NCI-H446 treated with DMSO at 0.1 percent for 48 hours (cell line): ENCODE data around the gene ADGRL4.
"Not testable (repeated sequence)": the region's sequence is repeated elsewhere in the genome, so short reads cannot be mapped to it uniquely, and the experiment has no call there.

Source experiments
- DNase-seq: peaks from one replicate; lab custom pipeline; 2025; lab: John Stamatoyannopoulos, UW

The ADGRL4 gene

DNA sequence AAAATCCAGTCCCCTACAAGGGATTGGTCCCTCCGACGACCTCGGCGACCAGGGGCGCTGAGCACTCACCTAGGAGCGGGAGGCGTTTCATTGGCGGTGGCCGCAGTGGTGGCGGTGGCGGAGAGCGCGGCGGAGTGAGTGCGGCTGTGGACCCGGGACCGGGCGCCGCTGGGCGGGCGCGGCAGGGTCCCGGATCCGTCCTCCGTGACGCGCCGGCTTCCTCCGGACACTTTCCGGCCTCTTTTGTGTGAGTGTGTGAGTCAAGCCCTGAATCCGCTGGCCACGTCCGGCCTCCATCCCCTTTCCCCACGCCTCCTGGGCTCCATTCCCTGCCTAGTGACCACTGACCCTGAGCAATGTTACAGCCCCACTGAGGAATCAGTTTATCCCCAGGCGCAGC lies at the start of gene ADGRL4:
Gene ADGRL4 (minus strand): TSS at position 167 of the 400 bp plus-strand sequence. CDS start 76 bp downstream, at position 91.
- DNase-seq: no peak

DNA sequence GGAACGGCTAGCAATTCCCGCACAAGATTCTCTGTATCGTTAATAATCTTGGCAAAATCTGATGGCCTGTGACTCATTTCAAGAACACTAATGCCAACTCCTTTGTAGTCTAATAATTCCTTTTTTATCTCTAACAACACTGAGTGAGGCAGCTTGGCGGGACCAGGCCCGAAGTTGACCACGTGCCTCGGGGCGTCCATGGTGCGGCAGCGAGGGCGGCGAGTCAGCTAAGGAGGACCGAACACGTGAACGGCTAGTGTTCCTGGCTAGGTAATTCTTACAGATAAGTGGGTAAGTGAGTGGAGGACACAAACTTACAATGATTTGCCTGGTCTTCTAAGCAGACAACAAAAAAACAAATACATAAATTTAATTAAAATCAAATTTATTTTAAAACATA lies 49.3 kb upstream of the ADGRL4 start:
- DNase-seq: no peak

DNA sequence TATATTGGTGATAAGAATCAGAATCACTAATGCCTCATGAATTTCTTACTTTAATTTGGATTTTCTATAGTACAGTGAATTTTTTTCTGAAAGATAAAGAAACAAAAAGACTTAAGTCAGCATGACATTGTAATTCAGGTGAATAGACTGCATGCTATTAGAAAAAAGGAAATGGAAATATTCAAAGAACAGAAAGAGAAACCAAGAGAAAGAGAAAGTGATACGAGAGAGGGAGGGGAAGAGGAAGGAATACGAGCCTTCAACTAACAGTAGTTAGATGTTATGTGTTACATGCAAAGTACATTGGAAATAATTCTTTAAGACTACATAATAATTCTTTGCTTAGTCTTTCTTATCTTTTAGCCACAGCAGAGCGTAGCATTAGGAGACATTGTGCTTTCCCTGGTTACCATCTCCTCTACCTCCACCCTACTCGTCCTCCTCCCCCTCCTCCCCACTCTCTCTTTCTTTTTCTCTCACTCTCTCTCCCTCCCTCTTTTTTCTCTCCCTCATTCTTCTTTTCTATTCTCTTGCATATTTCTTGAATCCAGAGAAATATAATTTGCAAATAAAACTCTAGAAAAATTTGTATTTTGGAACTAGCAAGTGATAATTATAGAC lies 46.4 kb upstream of the ADGRL4 start:
- no peak for DNase-seq

DNA sequence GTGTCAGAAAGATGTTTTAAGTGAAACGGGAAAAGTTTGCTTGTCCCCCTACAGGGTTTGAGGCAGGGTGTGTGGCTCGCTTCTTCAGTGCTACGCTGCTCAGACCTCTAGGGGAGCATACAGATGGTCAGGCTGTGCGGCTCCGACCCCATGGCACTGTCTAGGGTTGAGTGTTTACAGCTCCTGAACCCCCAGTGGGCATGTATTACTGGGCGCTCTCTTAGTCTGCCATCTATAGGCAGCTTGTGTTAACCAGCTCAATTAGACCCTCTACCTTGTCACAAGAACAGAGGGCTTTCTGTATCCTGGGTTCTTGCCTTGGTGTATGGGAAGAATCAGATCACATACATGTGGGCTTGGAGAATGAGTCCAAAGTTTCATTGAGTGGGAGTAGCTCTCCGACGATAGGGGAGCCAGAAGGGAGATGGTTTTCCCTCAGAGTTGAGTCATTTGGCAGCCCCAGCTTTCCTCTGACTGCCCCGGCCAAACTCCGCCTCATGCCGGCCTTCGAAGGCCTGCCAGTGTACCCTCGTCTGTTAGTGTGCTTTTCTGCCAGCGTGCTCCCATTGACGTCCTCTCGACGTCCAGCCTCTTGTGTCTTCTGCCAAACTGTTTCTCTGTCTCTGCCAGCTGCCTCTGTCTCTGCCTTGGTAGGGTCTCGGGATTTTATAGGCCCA lies 38.6 kb upstream of the ADGRL4 start:
- peak; percentile 94 for DNase-seq

DNA sequence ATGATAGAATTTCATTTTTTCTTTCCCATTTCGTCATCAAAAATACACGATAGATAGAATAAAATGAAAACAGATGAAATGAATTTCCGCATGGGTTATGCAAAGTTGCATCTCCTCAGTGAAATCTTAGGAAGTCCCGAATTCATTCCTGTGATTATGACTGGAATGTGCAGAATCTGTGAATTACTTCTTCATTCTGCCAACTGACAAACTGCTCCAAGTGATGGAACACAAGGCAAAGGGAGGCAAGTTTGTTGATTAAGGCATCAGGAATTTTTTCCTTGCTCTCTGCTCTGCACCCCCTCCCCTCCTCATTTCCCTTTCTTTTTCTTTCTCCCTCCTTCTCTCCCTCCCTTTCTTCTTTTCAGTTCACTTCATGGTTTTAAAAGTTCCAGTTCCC lies 37.0 kb upstream of the ADGRL4 start:
- no peak for DNase-seq

DNA sequence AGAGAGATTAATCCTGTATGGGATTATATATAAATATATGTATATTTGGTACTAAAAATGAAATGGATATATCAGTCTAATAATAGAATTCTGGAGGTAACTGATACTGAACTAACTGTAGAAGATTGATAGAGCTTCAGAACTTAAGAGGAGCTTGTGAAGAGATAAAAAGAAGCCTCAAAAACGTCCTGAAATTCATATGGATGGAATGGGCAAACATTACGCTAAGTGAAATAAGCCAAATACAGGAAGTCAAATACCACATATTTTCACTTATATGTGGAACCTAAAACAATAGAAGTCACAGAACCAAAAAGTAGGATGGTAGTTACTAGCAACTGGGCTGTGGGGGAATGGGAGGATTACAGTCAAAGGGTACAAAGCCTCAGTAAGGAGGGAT lies 36.0 kb upstream of the ADGRL4 start:
- DNase-seq: no peak

DNA sequence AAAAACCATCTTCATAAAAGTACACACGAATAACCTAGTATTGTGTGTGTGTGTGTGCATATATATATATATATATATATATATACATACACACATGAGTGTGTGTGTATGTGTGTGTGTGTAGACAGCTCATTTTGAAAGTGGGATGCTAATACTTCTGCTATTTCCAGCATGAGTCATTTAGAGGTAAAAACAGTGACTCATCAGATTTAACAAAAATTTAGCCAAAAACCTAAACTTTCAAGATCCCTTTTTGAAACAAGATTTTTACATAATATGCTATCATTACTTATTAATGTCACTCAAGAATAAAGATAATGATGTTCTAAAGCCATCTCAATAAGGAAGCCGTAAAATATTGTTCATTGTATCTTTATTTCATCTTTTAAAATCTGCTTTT lies 35.6 kb upstream of the ADGRL4 start:
- no peak for DNase-seq

DNA sequence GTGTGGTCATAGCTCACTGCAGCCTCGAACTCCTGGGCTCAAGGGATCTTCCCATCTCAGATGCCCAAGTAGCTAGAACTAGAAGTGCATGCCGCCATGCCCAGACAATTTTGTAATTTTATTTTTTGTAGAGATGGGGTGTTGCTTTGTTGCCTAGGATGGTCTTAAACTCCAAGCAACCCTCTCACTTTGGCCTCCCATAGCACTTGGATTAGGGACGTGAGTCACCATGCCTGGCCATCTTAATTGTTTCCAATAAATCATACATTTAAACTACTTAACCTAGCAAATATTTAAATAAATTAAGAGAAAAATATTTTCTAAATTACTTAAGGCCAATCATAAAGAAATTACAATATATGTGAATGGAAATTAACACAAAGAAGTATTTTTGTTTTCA lies 35.1 kb upstream of the ADGRL4 start:
- DNase-seq: no peak

DNA sequence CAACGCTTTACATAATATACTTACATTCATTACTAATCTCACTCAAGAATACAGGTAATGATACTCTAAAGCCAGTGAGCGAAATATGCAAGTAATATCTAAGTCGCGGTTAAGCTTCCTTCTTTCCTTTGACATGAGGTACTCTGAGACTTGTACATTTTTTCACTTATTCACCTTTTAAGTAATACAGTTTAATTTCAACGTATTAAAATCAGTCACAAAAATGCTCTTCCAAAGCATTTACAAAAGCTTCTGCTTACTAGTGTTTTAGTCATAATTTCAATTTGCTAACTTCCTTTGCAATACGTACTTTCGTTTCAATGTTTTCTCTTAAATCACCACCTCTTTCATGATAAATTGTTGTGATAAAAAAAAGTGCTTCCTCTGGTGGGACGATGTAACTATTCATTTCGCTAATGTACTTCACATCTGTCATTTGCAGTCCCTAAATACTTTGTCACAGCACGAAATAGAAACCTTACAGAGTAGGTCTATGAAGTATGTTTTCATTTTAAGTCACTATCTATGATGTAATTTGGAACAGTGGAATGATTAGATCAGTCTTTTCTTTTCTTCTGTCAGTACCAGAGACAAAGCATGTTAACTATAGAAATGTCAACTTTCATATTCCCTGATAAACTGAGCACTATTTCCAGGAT lies 34.0 kb upstream of the ADGRL4 start:
- no peak for DNase-seq

DNA sequence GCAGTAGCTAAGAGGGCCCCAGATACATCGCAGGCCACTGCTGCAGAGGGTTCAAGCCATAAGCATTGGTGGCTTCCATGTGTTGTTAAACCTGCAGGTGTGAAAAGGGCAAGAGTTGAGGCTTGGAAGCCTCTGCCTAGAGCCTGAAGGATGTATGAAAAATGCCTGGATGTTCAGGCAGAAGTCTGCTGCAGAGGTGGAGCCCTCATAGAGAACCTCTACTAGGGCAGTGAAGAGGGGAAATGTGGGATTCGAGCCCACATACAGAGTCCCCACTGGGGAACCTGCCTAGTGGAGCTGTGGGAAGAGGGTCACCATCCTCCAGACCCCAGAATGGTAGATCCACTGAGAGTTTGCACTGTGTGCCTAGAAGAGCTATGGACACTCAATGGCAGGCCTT lies 30.6 kb upstream of the ADGRL4 start:
- DNase-seq: no peak

DNA sequence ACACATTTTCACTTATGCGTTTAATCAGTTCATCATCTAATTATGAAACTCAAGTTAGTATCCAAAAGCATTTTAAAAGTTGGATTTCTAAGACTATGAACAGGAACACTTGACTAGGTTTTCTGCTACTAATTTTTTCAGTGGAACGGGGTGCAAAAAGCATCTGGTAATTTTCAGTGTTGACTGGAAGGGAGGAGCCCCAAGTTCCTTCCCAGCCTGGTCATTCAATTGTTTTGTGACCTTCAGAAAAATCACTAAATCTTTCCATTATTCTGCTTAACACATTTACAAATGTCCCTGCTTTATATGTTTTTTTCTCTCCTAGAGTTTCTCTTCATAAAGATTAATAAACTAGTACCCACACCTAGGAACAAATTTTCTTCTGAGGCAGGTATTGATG lies 6.0 kb upstream of the ADGRL4 start:
- DNase-seq: no peak

DNA sequence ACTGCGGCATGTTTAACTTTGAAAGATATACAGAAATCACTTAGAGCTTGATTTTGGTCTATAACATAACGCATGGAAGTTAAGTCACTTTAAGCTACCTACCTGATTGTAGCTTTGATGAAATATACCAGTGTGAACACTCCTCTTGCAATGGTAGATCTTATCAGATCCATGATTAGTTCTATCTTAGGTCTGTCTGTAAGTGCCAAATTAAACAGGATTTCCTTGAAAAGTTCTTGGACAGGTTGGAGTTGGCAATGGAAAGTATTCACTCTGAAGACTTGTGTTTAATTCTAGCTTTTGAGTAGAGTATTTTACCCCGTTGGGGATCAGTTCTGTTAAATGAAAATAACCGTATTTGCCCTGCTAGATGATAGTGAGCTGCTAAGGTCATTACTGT lies 4.1 kb upstream of the ADGRL4 start:
- no peak for DNase-seq

DNA sequence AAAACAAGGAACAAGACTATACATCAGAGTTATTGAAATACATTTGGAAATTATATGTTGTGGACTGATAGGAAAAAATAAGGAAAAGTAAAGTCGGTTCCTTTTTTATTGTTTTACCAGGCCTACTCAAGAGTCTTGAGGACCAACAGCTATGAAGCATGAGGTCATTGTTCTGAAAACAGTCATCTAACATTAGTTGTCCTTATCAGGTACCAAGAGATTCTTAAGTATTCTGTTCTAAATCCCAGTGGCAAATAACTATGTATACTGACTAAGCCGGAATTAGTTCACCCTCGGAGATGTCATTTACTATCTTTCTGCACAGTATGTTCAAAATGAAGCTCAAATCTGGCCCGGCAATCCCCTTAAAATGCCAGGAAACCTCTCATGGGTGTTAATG lies 585 bp downstream of the ADGRL4 start:
- no peak for DNase-seq

DNA sequence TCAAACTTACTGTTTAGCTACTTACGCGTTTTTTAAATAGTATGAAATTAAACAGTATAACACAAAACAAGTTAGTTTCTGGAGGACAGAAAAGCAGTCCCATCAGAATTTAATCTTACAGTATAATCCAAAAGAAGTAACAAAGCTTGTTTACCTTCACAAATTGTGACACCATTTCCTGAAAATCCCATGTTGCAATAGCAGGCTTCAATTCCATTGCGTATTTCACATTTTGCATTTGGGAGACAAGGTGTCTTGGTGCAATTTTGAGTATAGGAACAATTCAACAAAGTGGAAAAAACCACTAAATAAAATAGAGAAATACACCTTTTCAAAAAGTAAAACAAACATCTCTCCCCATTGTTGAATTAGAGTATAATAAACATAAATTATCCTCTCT lies 1.6 kb downstream of the ADGRL4 start:
- no peak for DNase-seq

DNA sequence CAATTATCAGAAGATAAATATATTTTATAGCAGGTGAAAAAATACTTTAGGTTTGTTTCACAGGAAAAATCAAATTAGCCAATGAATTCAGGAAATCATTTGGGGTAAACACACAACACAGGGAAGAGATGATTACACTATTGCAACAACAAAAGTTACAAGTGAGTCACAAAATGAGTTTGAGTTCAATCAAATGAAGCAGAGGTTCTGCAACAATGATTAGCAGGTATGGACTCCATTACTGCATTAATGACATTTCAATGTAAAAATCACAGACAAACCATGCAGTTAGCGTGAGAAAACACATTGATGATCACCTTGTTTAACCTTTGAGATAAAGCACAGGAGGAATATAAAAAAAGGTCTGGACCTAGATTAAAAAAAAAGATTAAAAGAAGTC lies 9.7 kb downstream of the ADGRL4 start:
- DNase-seq: no peak

DNA sequence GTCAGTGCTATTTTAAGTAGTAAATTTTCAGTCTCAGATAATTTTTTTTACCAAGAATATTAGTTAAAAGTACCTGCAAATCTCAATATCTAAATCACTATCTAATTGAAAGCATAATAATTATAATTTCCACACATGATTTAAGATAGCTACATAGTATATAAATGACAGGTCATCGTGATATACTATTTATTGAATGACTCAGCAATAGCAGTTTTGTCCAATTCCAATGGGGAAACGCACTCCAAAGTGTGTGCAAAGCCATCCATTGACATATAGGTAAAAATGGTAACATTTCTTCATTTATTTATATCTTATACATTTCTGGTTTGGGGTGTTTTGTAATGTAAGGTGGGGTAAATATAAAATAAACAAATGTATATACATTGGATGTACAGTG lies 19.5 kb downstream of the ADGRL4 start:
- no peak for DNase-seq

DNA sequence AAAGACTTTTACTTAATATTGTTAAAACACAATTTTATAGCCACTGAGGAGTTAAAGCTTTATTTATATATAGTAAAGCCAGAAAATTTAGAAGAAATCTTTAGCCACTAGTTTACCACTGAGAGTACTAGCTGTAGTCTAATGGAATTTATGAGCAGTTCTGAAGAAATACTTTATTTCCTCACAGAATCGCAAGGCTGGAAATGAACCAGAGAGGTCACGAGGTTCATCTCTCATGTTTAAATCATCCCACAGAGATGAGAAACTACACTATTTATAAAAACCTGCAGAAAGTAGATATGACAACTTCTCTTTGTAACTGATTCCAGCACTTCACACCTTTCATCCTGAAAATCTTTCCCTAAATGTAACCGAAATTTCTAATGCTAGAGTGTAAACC lies 26.0 kb downstream of the ADGRL4 start:
- DNase-seq: no peak

DNA sequence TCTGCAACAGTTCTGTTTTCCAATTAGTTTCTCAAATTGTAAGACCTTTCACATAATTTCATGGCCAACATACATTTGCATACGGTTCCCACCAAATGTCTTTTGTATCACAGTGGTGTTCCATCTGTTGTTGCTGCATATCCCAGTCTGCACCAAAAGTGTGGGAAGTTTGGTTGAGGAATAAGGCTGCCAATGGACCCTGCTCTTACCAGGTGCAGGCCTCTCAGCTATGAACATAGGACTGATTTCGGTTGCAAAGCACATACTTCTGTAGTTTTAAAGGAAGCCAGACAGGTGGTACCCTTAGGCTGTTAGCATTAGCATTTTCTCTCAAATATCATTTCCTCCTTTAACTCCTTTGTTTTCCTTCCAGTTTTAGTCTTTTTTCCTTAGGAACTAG lies 33.8 kb downstream of the ADGRL4 start:
- DNase-seq: no peak

DNA sequence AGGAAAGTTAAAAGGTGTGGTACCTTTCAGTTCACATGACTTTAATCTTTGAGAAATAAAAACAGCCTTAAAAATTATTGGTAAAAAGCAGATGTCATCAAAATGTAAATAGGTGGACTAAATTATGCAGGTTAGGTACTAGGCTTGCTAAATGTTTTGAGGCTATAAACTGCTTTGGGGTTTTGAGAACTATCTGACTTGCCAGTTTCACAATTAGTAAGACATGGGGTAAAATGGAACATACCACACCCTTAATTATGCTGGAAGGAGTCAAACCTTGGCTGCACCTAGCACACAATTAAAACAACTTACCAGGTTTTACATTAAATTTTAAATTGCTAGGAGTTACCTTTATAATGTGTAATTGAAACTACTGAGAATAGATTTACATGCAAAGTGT lies 39.4 kb downstream of the ADGRL4 start:
- DNase-seq: not testable (repeated sequence)

DNA sequence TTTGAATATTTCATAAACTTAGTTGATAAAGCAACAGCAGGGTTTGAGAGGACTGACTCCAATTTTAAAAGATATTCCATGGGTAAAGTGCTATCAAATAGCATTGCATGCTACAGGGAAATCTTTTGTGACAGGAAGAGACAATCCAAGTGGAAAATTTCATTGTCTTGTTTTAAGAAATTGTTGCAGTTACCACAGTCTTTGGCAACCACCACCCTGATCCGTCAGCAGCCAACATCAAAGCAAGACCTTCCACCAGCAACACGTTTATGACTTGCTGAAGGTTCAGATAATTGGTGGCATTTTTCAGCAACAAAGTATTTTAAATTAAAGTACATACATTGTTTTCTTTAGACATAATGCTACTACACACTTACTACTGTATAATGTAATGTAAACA lies 47.8 kb downstream of the ADGRL4 start:
- no peak for DNase-seq

DNA sequence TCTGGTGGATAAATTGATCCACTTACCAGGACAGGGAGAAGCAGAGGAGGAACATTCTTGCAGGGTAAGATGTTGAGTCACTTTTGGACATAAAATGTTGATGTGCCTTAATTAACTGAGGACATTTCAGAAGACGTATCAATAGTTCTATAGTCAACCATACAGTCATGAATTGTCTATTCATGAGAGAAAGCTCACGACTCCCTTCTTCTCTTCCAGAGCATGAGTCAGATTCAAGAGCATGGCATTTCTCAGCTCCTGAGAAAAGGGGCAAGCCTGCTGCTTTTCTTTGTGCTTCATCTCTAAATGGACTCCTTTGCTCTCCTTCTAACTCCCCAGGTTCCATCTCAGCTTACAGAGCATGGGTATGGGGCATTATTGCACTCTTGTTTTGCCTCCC lies 55.7 kb downstream of the ADGRL4 start:
- DNase-seq: no peak

DNA sequence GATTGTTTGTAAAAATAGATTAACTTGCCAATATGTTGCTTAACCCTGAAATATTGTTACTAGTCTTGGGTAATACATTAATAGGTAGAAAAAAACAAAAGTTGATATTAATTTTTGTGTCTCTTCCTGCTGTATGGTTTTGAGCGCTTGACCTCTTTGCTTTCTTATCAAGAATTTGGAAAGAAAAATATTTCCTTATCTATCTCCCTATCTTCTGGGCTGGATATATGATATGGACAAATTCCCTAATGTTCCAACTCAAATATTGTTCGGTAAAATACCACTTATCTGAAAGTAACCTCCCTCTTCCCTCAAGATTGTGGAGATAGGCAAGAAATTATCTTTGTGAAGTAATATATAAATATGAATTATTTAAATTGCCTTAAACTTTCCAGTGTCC lies 57.3 kb downstream of the ADGRL4 start:
- DNase-seq: no peak

DNA sequence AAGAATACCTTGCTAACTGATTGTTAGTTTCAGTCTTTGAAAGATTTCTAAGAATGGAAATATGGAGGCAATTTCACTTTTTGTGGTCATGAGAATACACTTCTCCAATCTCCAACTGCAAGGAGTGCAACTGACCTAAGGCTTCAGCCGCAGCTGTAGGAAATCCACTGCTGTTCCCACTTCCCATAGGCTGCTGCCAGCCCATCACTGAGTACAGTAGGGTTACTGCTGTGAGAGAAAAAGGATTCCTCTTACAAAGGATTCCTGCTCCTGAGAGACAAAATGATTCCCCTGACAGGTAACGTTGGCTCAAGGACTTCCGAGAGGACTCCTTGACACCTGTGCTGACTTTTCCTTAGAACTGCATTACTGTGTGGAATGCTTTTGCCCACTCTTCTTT lies 87.4 kb downstream of the ADGRL4 start:
- no peak for DNase-seq

DNA sequence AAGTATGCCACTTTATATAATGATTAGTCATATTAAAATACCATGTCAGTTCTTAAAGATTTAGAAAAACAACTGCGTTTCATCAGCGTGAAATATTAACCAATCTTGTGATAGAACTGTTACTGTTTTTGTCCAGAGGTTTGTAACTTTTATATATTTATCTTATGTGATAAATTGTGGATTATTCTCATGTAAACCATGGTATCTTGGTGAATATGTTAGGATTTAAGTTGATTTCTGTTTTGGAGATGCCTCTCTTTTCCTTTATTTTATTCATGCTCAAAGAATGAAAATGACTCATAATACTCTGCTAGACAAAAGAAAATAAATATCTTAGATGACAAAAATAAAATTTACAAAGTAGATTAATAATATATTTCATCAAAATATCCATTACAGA lies 88.4 kb downstream of the ADGRL4 start:
- DNase-seq: no peak
